Measurements from ENCODE around the gene CRB2. TPM values are rescaled to one million over a fixed set of nuclear protein-coding genes. Genes with fewer than 3 reads are reported as not detected.

CRB2 gene
- total RNA-seq, 2 experiments from 2014 or later = not detected

DNA sequence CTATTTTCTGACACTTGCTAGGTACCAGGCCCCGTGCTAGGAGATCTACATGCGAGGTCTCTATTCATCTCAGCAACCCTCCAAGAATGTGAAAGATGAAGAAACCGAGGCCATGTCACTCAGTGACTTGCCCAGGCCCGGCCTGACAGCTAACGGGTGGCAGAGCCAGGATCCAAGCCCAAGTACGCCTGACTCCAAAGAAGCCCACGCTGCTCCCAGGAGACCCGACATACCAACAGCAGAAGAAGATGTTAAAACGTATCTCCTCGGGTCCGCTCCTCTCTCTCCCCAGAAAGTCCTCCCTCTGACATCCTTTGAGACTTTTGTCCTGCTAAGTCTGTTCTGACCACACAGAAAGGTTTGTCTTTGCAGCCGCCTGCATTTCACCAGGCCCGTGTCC, 65.2 kb downstream of the CRB2 start:
- no peak overlapping the region for H3K4me3 ChIP-seq (ENCODE audit: low read length)
- H3K36me3 Mint-ChIP-seq (ENCODE audit: low read depth) = peaks cover 33% of the 10 kb centered on the region
- TF ChIP-seq, protein P1, sequence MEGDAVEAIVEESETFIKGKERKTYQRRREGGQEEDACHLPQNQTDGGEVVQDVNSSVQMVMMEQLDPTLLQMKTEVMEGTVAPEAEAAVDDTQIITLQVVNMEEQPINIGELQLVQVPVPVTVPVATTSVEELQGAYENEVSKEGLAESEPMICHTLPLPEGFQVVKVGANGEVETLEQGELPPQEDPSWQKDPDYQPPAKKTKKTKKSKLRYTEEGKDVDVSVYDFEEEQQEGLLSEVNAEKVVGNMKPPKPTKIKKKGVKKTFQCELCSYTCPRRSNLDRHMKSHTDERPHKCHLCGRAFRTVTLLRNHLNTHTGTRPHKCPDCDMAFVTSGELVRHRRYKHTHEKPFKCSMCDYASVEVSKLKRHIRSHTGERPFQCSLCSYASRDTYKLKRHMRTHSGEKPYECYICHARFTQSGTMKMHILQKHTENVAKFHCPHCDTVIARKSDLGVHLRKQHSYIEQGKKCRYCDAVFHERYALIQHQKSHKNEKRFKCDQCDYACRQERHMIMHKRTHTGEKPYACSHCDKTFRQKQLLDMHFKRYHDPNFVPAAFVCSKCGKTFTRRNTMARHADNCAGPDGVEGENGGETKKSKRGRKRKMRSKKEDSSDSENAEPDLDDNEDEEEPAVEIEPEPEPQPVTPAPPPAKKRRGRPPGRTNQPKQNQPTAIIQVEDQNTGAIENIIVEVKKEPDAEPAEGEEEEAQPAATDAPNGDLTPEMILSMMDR (IDR thresholded peaks at IDR 0.05) = no peak
- no peaks in the 10 kb centered on the region for H3K9me3 ChIP-seq (ENCODE audit: control insufficient read depth in 1 of 2, insufficient read depth in 1 of 2, low read length in 2 of 2)
- ChIA-PET CTCF (no interaction called here), POLR2A (no interaction called here)
- no peak for DNase-seq
- no peak overlapping the region for H3K4me3 Mint-ChIP-seq
- H3K27me3 ChIP-seq (ENCODE audit: control insufficient read depth in 1 of 2, insufficient read depth in 2 of 2, low read length in 2 of 2) = no peaks in the 10 kb centered on the region
- H3K27me3 Mint-ChIP-seq = no peaks in the 10 kb centered on the region
- H3K4me1 ChIP-seq (ENCODE audit: insufficient read depth, low read length) = no peaks in the 10 kb centered on the region
- no peaks in the 10 kb centered on the region for H3K36me3 ChIP-seq (ENCODE audit: insufficient read depth, low read length)
- no peak overlapping the region for H3K27ac ChIP-seq (ENCODE audit: low read depth in 1 of 2, low read length in 2 of 2)
- ATAC-seq (ENCODE audit: poor library complexity) = no peak
- H3K4me1 Mint-ChIP-seq (ENCODE audit: low read depth) = no peaks in the 10 kb centered on the region
- no peak overlapping the region for H3K27ac Mint-ChIP-seq
- H3K9me3 Mint-ChIP-seq = no peaks in the 10 kb centered on the region
- intact Hi-C loops (cut with DNase I, micrococcal nuclease) = no loop called here

GRCh38 chr9:123421801-123422455, 65.9 kb downstream of the CRB2 start:
- CTCF ChIA-PET = no interaction called here
- H3K9me3 ChIP-seq (ENCODE audit: control insufficient read depth in 1 of 2, insufficient read depth in 1 of 2, low read length in 2 of 2) = no peaks in the 10 kb centered on the region
- no peak overlapping the region for H3K27ac ChIP-seq (ENCODE audit: low read depth in 1 of 2, low read length in 2 of 2)
- no peaks in the 10 kb centered on the region for H3K27me3 ChIP-seq (ENCODE audit: control insufficient read depth in 1 of 2, insufficient read depth in 2 of 2, low read length in 2 of 2)
- H3K4me1 Mint-ChIP-seq (ENCODE audit: low read depth) = no peaks in the 10 kb centered on the region
- H3K36me3 Mint-ChIP-seq (ENCODE audit: low read depth) = peaks cover 38% of the 10 kb centered on the region
- no peak overlapping the region for H3K4me3 ChIP-seq (ENCODE audit: low read length)
- H3K36me3 ChIP-seq (ENCODE audit: insufficient read depth, low read length) = peaks cover under 1% of the 10 kb centered on the region
- ATAC-seq (ENCODE audit: poor library complexity) (no peak), DNase-seq (no peak)
- no peaks in the 10 kb centered on the region for H3K27me3 Mint-ChIP-seq
- POLR2A ChIA-PET = no interaction called here
- TF ChIP-seq, protein P1 (IDR thresholded peaks at IDR 0.05) = no peak
- H3K4me3 Mint-ChIP-seq = no peak overlapping the region
- intact Hi-C loops (cut with DNase I, micrococcal nuclease) = no loop called here
- H3K27ac Mint-ChIP-seq = no peak overlapping the region
- H3K9me3 Mint-ChIP-seq = no peaks in the 10 kb centered on the region
- H3K4me1 ChIP-seq (ENCODE audit: insufficient read depth, low read length) = no peaks in the 10 kb centered on the region

- intact Hi-C loops (cut with DNase I, micrococcal nuclease) = no loop called here
- H3K27me3 ChIP-seq (ENCODE audit: control insufficient read depth in 1 of 2, insufficient read depth in 2 of 2, low read length in 2 of 2) = no peaks in the 10 kb centered on the region
- no peaks in the 10 kb centered on the region for H3K4me1 ChIP-seq (ENCODE audit: insufficient read depth, low read length)
- H3K9me3 Mint-ChIP-seq = no peaks in the 10 kb centered on the region
- POLR2A ChIA-PET = no interaction called here
- H3K27ac Mint-ChIP-seq = no peak overlapping the region
- peaks cover 42% of the 10 kb centered on the region for H3K36me3 Mint-ChIP-seq (ENCODE audit: low read depth)
- TF ChIP-seq, protein P1 (IDR thresholded peaks at IDR 0.05) = no peak
- no peak for DNase-seq
- H3K36me3 ChIP-seq (ENCODE audit: insufficient read depth, low read length) = peaks cover 9% of the 10 kb centered on the region
- ATAC-seq (ENCODE audit: poor library complexity) = no peak
- no peak overlapping the region for H3K4me3 Mint-ChIP-seq
- no peaks in the 10 kb centered on the region for H3K9me3 ChIP-seq (ENCODE audit: control insufficient read depth in 1 of 2, insufficient read depth in 1 of 2, low read length in 2 of 2)
- H3K4me1 Mint-ChIP-seq (ENCODE audit: low read depth) = no peaks in the 10 kb centered on the region
- H3K27ac ChIP-seq (ENCODE audit: low read depth in 1 of 2, low read length in 2 of 2) = no peak overlapping the region
- no peak overlapping the region for H3K4me3 ChIP-seq (ENCODE audit: low read length)
- CTCF ChIA-PET = no interaction called here
- H3K27me3 Mint-ChIP-seq = no peaks in the 10 kb centered on the region
Measured at GRCh38 chr9:123422635-123423310, 66.8 kb downstream of the CRB2 start.
